GM12891 (cell line): ENCODE results near the gene BAX.

Source experiments
- PAX5 ChIP-seq: IDR thresholded peaks from 2 replicates; pipeline ENCODE4 v1.6.1; 2011; ENCODE audit warnings: low read length, moderate library complexity, mild to moderate bottlenecking; ENCODE audit not compliant: insufficient read depth, severe bottlenecking
- POLR2A ChIP-seq: IDR thresholded peaks from 2 replicates; pipeline ENCODE4 v1.6.1; 2011; ENCODE audit warnings: low read depth, low read length, control low read depth
- POLR2AphosphoS5 ChIP-seq: IDR thresholded peaks from 2 replicates; pipeline ENCODE4 v1.6.1; 2011; ENCODE audit warnings: low read depth, low read length, control low read depth
- SPI1 ChIP-seq: IDR thresholded peaks from 2 replicates; pipeline ENCODE4 v1.6.1; 2011; ENCODE audit warnings: low read depth, low read length, control low read depth
- TAF1 ChIP-seq: IDR thresholded peaks from 2 replicates; pipeline ENCODE4 v1.6.1; 2011; ENCODE audit warnings: low read depth, low read length, control low read depth

- TF ChIP-seq POLR2A = no peak
- no peak for TF ChIP-seq SPI1
- no peak for TF ChIP-seq POLR2AphosphoS5
- no peak for TF ChIP-seq TAF1
- no peak for TF ChIP-seq PAX5
Observed at GRCh38 chr19:48938256-48938655, 16.4 kb upstream of the BAX start.
